GM12872 (cell line): ENCODE measurements around the gene LCN2.

Source experiments
- CTCF ChIP-seq: IDR thresholded peaks from 3 replicates; pipeline ENCODE4 v1.5.1; 2011; ENCODE audit warnings: low read depth, mild to moderate bottlenecking, low read length, moderate library complexity; ENCODE audit not compliant: insufficient read depth

LCN2 gene

GRCh38 chr9:128116104-128117083 is 32.9 kb upstream of the LCN2 start:
- no peak for TF ChIP-seq CTCF

GRCh38 chr9:128117613-128118471 is 31.4 kb upstream of the LCN2 start:
- TF ChIP-seq CTCF, result peak; percentile 100

GRCh38 chr9:128118472-128118857 is 30.8 kb upstream of the LCN2 start:
- no peak for TF ChIP-seq CTCF

- no peak for TF ChIP-seq CTCF
Observed at GRCh38 chr9:128118971-128119665, 30.1 kb upstream of the LCN2 start.

GRCh38 chr9:128120061-128120740 is 29.1 kb upstream of the LCN2 start:
- no peak for TF ChIP-seq CTCF

GRCh38 chr9:128120741-128121465 is 28.4 kb upstream of the LCN2 start:
- TF ChIP-seq CTCF, result no peak
